MCF 10A (cell line): ENCODE results near the gene NFATC3. TPM values are rescaled to one million over a fixed set of nuclear protein-coding genes. Genes with fewer than 3 reads are reported as not detected.

Source experiments
- BruUV-seq: library from RNA; stranded (reverse); fragments of 400-500 nt; replicated peaks from 2 replicates; lab custom pipeline; 2021; lab: Mats Ljungman, UMichigan
- CTCF ChIA-PET: fragments of 300-600 bp; sonication (Branson Sonifier 250); formaldehyde crosslinking; extraction: SDS; loops from one replicate; lab custom pipeline; 2021; ENCODE audit warnings: antibody characterized with exemption, inconsistent platforms; lab: Yijun Ruan, JAX
- POLR2A ChIA-PET: fragments of 300-600, 350-650 bp; sonication (Branson Sonifier 250); formaldehyde crosslinking; extraction: SDS; loops from one replicate; lab custom pipeline; 2020; ENCODE audit warnings: antibody characterized with exemption, inconsistent platforms; lab: Yijun Ruan, JAX
- DNase-seq: peaks from one replicate; pipeline ENCODE4 v3.0.0-alpha.2; 2018; ENCODE audit not compliant: unreplicated experiment
- H3K27ac Mint-ChIP-seq: one replicate; pipeline ENCODE4 v1.8.0; 2022; ENCODE audit warnings: mild to moderate bottlenecking, low read depth, mixed read lengths; ENCODE audit not compliant: unreplicated experiment
- H3K27me3 Mint-ChIP-seq: one replicate; pipeline ENCODE4 v1.8.0; 2022; ENCODE audit warnings: mixed read lengths; ENCODE audit not compliant: insufficient read depth, unreplicated experiment
- H3K36me3 Mint-ChIP-seq: one replicate; pipeline ENCODE4 v1.8.0; 2022; ENCODE audit warnings: mild to moderate bottlenecking, moderate library complexity, mixed read lengths; ENCODE audit not compliant: insufficient read depth, unreplicated experiment
- H3K4me1 Mint-ChIP-seq: one replicate; pipeline ENCODE4 v1.8.0; 2022; ENCODE audit warnings: mixed read lengths; ENCODE audit not compliant: insufficient read depth, unreplicated experiment
- H3K4me3 Mint-ChIP-seq: one replicate; pipeline ENCODE4 v1.8.0; 2022; ENCODE audit warnings: mild to moderate bottlenecking, moderate library complexity, mixed read lengths; ENCODE audit not compliant: unreplicated experiment
- H3K9me3 Mint-ChIP-seq: one replicate; pipeline ENCODE4 v1.8.0; 2022; ENCODE audit warnings: mixed read lengths; ENCODE audit not compliant: unreplicated experiment
- CTCF ChIP-seq: fragments of 200-600 bp; IDR thresholded peaks from one replicate; pipeline ENCODE4 v1.8.0; 2022; ENCODE audit warnings: antibody characterized with exemption, mild to moderate bottlenecking; ENCODE audit not compliant: unreplicated experiment
- intact Hi-C: fragments of 100-400 bp; cut with micrococcal nuclease; formaldehyde crosslinking; loops from 2 replicates; pipeline ENCODE4 v1.14.1; 2022
- total RNA-seq: library from RNA; stranded (reverse); gene quantifications from 2 replicates; pipeline ENCODE4 v1.2.3, GENCODE V29; 2022

Gene NFATC3
- total RNA-seq, 1 experiment from 2014 or later: 24.1 TPM

- H3K4me1 Mint-ChIP-seq: peaks cover 9% of the 10 kb centered on the region
- peak; percentile 93 for DNase-seq
- ChIA-PET CTCF (interaction anchor here (0.5 to 5.5 kb wide), 4 partner anchors 17 to 818 kb away, joined by 3 to 36 read pairs (median 11); no protein-coding TSS in a partner anchor), POLR2A (interaction anchor here (0.6 to 3.3 kb wide), 7 partner anchors 9 to 66 kb away, joined by 3 to 30 read pairs (median 14); partner anchors contain the start of genes ESRP2, PRMT7, SLC7A6 and SLC7A6OS)
- intact Hi-C loops: no loop called here
- TSS peak; percentile 33 for BruUV-seq
- no peaks in the 10 kb centered on the region for H3K27me3 Mint-ChIP-seq
- no peak for TF ChIP-seq CTCF
- H3K27ac Mint-ChIP-seq: peak within 1 kb of the TSS; percentile 16
- H3K4me3 Mint-ChIP-seq: peak within 1 kb of the TSS; percentile 83
- H3K9me3 Mint-ChIP-seq: no peaks in the 10 kb centered on the region
- peaks cover 13% of the 10 kb centered on the region for H3K36me3 Mint-ChIP-seq
Observed at GRCh38 chr16:68244903-68245853, 160.0 kb downstream of the NFATC3 start, which contains the start of gene PLA2G15. Gene PLA2G15, plus strand, starts transcription at chr16:68245373. Its CDS starts 54 bp downstream, at chr16:68245427.

GRCh38 chr16:68246121-68246520 is 161.0 kb downstream of the NFATC3 start:
- peaks cover 14% of the 10 kb centered on the region for H3K36me3 Mint-ChIP-seq
- H3K9me3 Mint-ChIP-seq: no peaks in the 10 kb centered on the region
- TF ChIP-seq CTCF: no peak
- H3K27me3 Mint-ChIP-seq: no peaks in the 10 kb centered on the region
- no peak for DNase-seq
- no TSS peak for BruUV-seq
- H3K4me3 Mint-ChIP-seq: peak overlapping the region; percentile 83
- H3K27ac Mint-ChIP-seq: no peak overlapping the region
- H3K4me1 Mint-ChIP-seq: peaks cover 9% of the 10 kb centered on the region
- intact Hi-C loops: no loop called here
- CTCF ChIA-PET: interaction anchor here (0.8 to 3.2 kb wide), 3 partner anchors 16 to 205 kb away, joined by 3 to 17 read pairs (median 3); no protein-coding TSS in a partner anchor
- POLR2A ChIA-PET: interaction anchor here (0.6 to 3.3 kb wide), 6 partner anchors 10 to 65 kb away, joined by 3 to 30 read pairs (median 12); partner anchors contain the start of genes ESRP2, PRMT7, SLC7A6 and SLC7A6OS

GRCh38 chr16:68246666-68247065 is 161.5 kb downstream of the NFATC3 start:
- no peak overlapping the region for H3K4me3 Mint-ChIP-seq
- no peak for DNase-seq
- ChIA-PET CTCF (interaction anchor here (1.1 kb wide), 1 partner anchor 206 kb away, joined by 3 read pairs; no protein-coding TSS in a partner anchor), POLR2A (interaction anchor here (0.9 to 3.3 kb wide), 3 partner anchors 11 to 65 kb away, joined by 5 to 30 read pairs (median 20); partner anchors contain the start of genes ESRP2, PRMT7 and SLC7A6OS)
- no TSS peak for BruUV-seq
- H3K27ac Mint-ChIP-seq: no peak overlapping the region
- intact Hi-C loops: no loop called here
- TF ChIP-seq CTCF: no peak
- H3K9me3 Mint-ChIP-seq: no peaks in the 10 kb centered on the region
- peaks cover 9% of the 10 kb centered on the region for H3K4me1 Mint-ChIP-seq
- peaks cover 14% of the 10 kb centered on the region for H3K36me3 Mint-ChIP-seq
- no peaks in the 10 kb centered on the region for H3K27me3 Mint-ChIP-seq

GRCh38 chr16:68247400-68247799 is 162.2 kb downstream of the NFATC3 start:
- ChIA-PET POLR2A (no interaction called here), CTCF (interaction anchor here (1.1 kb wide), 1 partner anchor 14 kb away, joined by 6 read pairs; no protein-coding TSS in a partner anchor)
- intact Hi-C loops: no loop called here
- H3K27ac Mint-ChIP-seq: no peak overlapping the region
- TF ChIP-seq CTCF: no peak
- BruUV-seq: no TSS peak
- H3K9me3 Mint-ChIP-seq: no peaks in the 10 kb centered on the region
- no peaks in the 10 kb centered on the region for H3K27me3 Mint-ChIP-seq
- no peak overlapping the region for H3K4me3 Mint-ChIP-seq
- H3K4me1 Mint-ChIP-seq: peaks cover 9% of the 10 kb centered on the region
- peaks cover 14% of the 10 kb centered on the region for H3K36me3 Mint-ChIP-seq
- DNase-seq: no peak
